ENCODE results near the gene EXOSC3. TPM values are rescaled to one million over a fixed set of nuclear protein-coding genes. Genes with fewer than 3 reads are reported as not detected.

The EXOSC3 gene
- total RNA-seq, 2 donors from 2014 or later, result 66.7 to 67.6 TPM

- no peak for TF ChIP-seq CTCF (conservative IDR thresholded peaks at IDR 0.05)
- H3K27ac Mint-ChIP-seq, result no peak overlapping the region
- H3K9ac ChIP-seq (ENCODE audit: extremely low read depth, low read length, poor library complexity, severe bottlenecking), result no peak overlapping the region
Observed at GRCh38 chr9:37761511-37761910, 23.4 kb downstream of the EXOSC3 start.

GRCh38 chr9:37760416-37761161 is 24.3 kb downstream of the EXOSC3 start:
- Mint-ChIP-seq H3K36me3 (ENCODE audit: low read depth) (peaks cover 28% of the 10 kb centered on the region), H3K27ac (no peak overlapping the region), H3K9me3 (peaks cover 4% of the 10 kb centered on the region), H3K4me1 (peaks cover 7% of the 10 kb centered on the region), H3K4me3 (no peak overlapping the region), H3K27me3 (ENCODE audit: insufficient read depth) (no peaks in the 10 kb centered on the region)
- TF ChIP-seq CTCF (conservative IDR thresholded peaks at IDR 0.05), result no peak
- Histone ChIP-seq H3K27me3 (ENCODE audit: control insufficient read depth, insufficient read depth, low read length, poor library complexity, severe bottlenecking) (no peaks in the 10 kb centered on the region), H3K9ac (ENCODE audit: extremely low read depth, low read length, poor library complexity, severe bottlenecking) (no peak overlapping the region), H3K36me3 (ENCODE audit: control insufficient read depth, insufficient read depth, low read length) (peaks cover 7% of the 10 kb centered on the region), H3K4me1 (ENCODE audit: control insufficient read depth, insufficient read depth, low read length) (peaks cover 4% of the 10 kb centered on the region), H3K9me3 (ENCODE audit: control insufficient read depth, low read length) (no peaks in the 10 kb centered on the region), H3K27ac (ENCODE audit: low read depth, low read length) (no peak overlapping the region), H3K4me3 (ENCODE audit: low read length) (no peak overlapping the region)
- 90 to 96% methylated on average over 7 of the region's 7 CpGs for WGBS, 2 experiments (ENCODE audit: insufficient coverage in 1 of 2, insufficient read length in 1 of 2)
- no peak for DNase-seq

More at GRCh38 chr9:37761511-37761910, 23.4 kb downstream of the EXOSC3 start:
- Histone ChIP-seq H3K4me3 (ENCODE audit: low read length) (no peak overlapping the region), H3K9me3 (ENCODE audit: control insufficient read depth, low read length) (no peaks in the 10 kb centered on the region), H3K36me3 (ENCODE audit: control insufficient read depth, insufficient read depth, low read length) (peaks cover 7% of the 10 kb centered on the region), H3K27me3 (ENCODE audit: control insufficient read depth, insufficient read depth, low read length, poor library complexity, severe bottlenecking) (no peaks in the 10 kb centered on the region), H3K4me1 (ENCODE audit: control insufficient read depth, insufficient read depth, low read length) (no peaks in the 10 kb centered on the region), H3K27ac (ENCODE audit: low read depth, low read length) (no peak overlapping the region)
- H3K9me3 Mint-ChIP-seq, result peaks cover 7% of the 10 kb centered on the region
- no peaks in the 10 kb centered on the region for H3K4me1 Mint-ChIP-seq
- 63 to 100% methylated on average over 1 to 3 of the region's 3 CpGs for WGBS, 2 experiments (ENCODE audit: insufficient coverage in 1 of 2, insufficient read length in 1 of 2)
- H3K27me3 Mint-ChIP-seq (ENCODE audit: insufficient read depth), result no peaks in the 10 kb centered on the region
- H3K4me3 Mint-ChIP-seq, result no peak overlapping the region
- no peak for DNase-seq
- H3K36me3 Mint-ChIP-seq (ENCODE audit: low read depth), result peaks cover 35% of the 10 kb centered on the region

- 92% methylated on average over 2 to 3 of the region's 3 CpGs for WGBS, 2 experiments (ENCODE audit: insufficient coverage in 1 of 2, insufficient read length in 1 of 2)
- H3K27me3 Mint-ChIP-seq (ENCODE audit: insufficient read depth), result no peaks in the 10 kb centered on the region
- no peak overlapping the region for H3K9ac ChIP-seq (ENCODE audit: extremely low read depth, low read length, poor library complexity, severe bottlenecking)
- peaks cover 8% of the 10 kb centered on the region for H3K4me1 ChIP-seq (ENCODE audit: control insufficient read depth, insufficient read depth, low read length)
- no peak overlapping the region for H3K27ac Mint-ChIP-seq
- H3K4me1 Mint-ChIP-seq, result peaks cover 19% of the 10 kb centered on the region
- peaks cover 3% of the 10 kb centered on the region for H3K36me3 ChIP-seq (ENCODE audit: control insufficient read depth, insufficient read depth, low read length)
- peaks cover 13% of the 10 kb centered on the region for H3K36me3 Mint-ChIP-seq (ENCODE audit: low read depth)
- H3K9me3 Mint-ChIP-seq, result no peaks in the 10 kb centered on the region
- no peak overlapping the region for H3K4me3 ChIP-seq (ENCODE audit: low read length)
- DNase-seq, result no peak
- H3K27ac ChIP-seq (ENCODE audit: low read depth, low read length), result no peak overlapping the region
- H3K27me3 ChIP-seq (ENCODE audit: control insufficient read depth, insufficient read depth, low read length, poor library complexity, severe bottlenecking), result no peaks in the 10 kb centered on the region
- no peak for TF ChIP-seq CTCF (conservative IDR thresholded peaks at IDR 0.05)
- no peak overlapping the region for H3K4me3 Mint-ChIP-seq
- no peaks in the 10 kb centered on the region for H3K9me3 ChIP-seq (ENCODE audit: control insufficient read depth, low read length)
Observed at GRCh38 chr9:37758747-37759146, 26.1 kb downstream of the EXOSC3 start.

Measured in endodermal cell (in vitro differentiated cells).